ENCODE data around the gene PDE9A.
"Not testable (repeated sequence)": the region's sequence is repeated elsewhere in the genome, so short reads cannot be mapped to it uniquely, and the experiment has no call there.

PDE9A gene

GRCh38 chr21:42626171-42626570 is 27.2 kb upstream of the PDE9A start:
- DNase-seq, result no peak

GRCh38 chr21:42627527-42628289 is 25.7 kb upstream of the PDE9A start:
- no peak for DNase-seq

- not testable (repeated sequence) for DNase-seq
Measured at GRCh38 chr21:42628466-42629061, 24.9 kb upstream of the PDE9A start.

GRCh38 chr21:42629933-42630589 is 23.4 kb upstream of the PDE9A start:
- no peak for DNase-seq

GRCh38 chr21:42630626-42631025 is 22.8 kb upstream of the PDE9A start:
- no peak for DNase-seq

DNA sequence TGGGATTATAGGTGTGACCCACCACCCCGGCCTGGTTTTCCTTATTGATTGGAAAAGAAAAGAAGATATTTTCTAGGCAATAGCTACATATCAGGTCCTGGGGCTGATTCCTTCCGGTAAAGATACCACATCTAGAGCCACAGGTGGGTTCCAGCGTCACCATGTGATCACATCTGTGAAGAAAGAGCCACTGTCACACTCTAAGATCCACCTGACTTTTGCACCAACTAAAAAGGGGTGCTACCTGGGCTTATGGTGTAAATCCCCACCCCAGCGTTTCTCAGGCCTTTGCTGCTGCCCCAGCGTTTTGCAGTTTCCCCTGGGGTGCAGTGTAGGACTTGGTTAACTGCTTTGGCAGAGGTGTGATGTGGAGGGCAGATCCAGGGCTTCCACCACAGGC is 22.3 kb upstream of the PDE9A start:
- no peak for DNase-seq

- DNase-seq, result no peak
Measured at GRCh38 chr21:42632336-42632751, 21.1 kb upstream of the PDE9A start.

DNA sequence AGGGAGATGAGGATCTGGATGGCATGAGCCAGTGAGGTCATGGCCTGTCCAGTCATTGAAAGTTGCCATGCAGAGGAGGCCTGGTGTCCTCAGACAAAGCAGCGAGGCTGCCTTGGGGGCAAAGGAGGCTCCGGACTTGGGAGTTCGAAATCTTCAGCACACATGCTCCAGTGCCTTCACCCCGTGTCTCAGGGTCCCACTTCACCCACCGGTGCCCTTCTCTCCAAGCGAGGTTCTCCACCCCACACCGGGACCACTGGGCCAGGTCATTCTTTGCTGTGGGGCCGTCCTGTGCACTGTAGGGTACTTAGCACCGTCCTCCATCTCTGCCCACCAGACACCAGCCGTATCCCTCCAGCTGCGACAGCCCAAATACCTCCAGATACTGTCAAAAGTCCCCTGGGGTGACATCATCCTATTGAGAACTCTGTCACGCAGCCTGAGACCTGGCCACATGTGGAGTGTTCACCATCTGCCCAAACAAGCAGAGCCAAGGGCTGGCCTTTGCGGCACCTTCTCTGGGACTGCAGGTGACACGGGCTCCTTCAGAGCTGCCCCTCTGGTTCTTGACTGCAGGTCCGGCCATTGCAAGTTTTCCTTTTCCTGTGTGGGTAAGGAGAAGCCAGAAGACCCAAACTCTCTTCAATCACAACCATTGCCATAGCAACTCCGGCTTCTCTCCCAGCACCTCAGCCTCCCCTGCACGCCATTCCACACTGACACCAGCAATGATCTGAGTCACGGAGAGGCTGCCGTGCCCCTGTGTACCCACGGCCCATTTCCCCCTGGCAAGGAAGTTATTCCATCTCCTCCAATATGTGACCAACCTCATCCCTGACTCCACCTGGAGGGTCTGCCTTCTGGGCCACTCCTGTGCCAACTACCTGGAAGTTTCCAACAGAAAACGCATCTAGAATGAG is 20.4 kb upstream of the PDE9A start:
- DNase-seq, result no peak

GRCh38 chr21:42633858-42634257 is 19.6 kb upstream of the PDE9A start:
- no peak for DNase-seq

GRCh38 chr21:42635848-42636519 is 17.4 kb upstream of the PDE9A start:
- DNase-seq, result no peak

GRCh38 chr21:42636520-42637266 is 16.7 kb upstream of the PDE9A start:
- no peak for DNase-seq

GRCh38 chr21:42637267-42638041 is 16.0 kb upstream of the PDE9A start:
- DNase-seq, result no peak

- no peak for DNase-seq
Measured at GRCh38 chr21:42638266-42638863, 15.1 kb upstream of the PDE9A start.

- no peak for DNase-seq
Measured at GRCh38 chr21:42639646-42640152, 13.7 kb upstream of the PDE9A start.

DNA sequence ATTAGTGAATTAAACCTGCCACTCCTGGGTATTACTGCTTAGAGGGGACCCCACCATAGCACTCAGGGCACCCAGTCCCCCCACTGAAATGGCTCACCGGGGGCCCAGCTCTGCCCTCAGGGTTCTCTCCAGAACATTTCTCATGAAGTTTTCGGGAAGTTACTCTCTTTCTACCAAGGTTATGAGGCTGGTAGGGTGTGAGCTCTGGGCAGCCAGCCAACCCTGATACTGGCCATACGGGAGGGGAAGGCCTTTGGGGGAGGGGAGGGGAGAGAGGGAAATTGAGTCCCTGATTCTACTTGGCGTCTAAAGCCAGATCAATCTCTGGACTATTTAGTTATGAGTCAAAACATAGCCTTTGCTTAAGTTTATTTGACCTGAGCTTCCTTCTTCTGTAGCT is 12.9 kb upstream of the PDE9A start:
- DNase-seq, result no peak

GRCh38 chr21:42641311-42642218 is 11.9 kb upstream of the PDE9A start:
- DNase-seq, result no peak

DNA sequence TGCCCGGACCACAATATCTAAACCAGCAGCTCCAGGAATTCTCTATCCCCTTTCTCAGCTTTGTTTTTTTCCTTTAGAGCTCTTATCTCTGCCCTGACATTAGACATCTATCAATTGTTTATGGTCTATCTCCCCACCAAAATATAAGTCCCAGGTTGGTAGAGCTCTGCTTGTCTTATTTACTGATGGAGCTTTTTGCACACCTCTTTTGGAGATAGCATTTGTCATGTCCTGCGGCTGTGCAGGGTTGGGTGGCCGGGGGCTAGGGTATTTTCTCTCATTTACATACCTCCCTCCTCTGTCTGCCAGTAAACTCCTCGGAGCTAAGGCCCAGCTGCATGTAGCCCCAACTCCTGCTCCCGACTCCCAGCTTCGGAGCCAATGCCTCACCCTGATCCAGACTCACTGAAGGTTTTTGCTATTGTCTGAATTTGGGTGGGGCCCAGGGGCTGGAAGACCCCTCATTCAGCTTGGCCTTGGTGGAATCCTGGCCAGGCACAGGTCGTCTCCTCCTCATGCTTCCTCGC is 11.1 kb upstream of the PDE9A start:
- DNase-seq, result no peak

- DNase-seq, result no peak
Measured at GRCh38 chr21:42644223-42645208, 8.9 kb upstream of the PDE9A start.
